Measurements from ENCODE around the gene CACHD1. TPM values are rescaled to one million over a fixed set of nuclear protein-coding genes. Genes with fewer than 3 reads are reported as not detected.
A peak's percentile ranks its signal among the peaks of the same experiment; 100 is the strongest.

The CACHD1 gene
- total RNA-seq, 1 experiment from 2014 or later: 16.6 TPM

GRCh38 chr1:64686828-64687724 is 217.1 kb downstream of the CACHD1 start:
- Histone ChIP-seq H3K27me3 (replicated peaks; ENCODE audit: control insufficient read depth, insufficient read depth, low read length) (no peaks in the 10 kb centered on the region), H3K9me3 (no peaks in the 10 kb centered on the region), H3K4me3 (ENCODE audit: low read depth, low read length) (no peak overlapping the region), H3K36me3 (ENCODE audit: control insufficient read depth, insufficient read depth, low read length) (no peaks in the 10 kb centered on the region), H3K4me1 (no peaks in the 10 kb centered on the region)
- CTCF ChIA-PET: no interaction called here
- Mint-ChIP-seq H3K4me3 (ENCODE audit: unreplicated experiment) (no peak overlapping the region), H3K36me3 (ENCODE audit: insufficient read depth, unreplicated experiment) (peaks cover 8% of the 10 kb centered on the region), H3K9me3 (ENCODE audit: unreplicated experiment) (no peaks in the 10 kb centered on the region), H3K27me3 (ENCODE audit: insufficient read depth, unreplicated experiment) (no peaks in the 10 kb centered on the region), H3K4me1 (ENCODE audit: low read depth, unreplicated experiment) (no peaks in the 10 kb centered on the region), H3K27ac (ENCODE audit: unreplicated experiment) (no peak overlapping the region)
- BruUV-seq (replicated peaks): no TSS peak
- TF ChIP-seq CTCF (IDR thresholded peaks at IDR 0.05; ENCODE audit: insufficient read depth in 1 of 2, low read depth in 1 of 2, low read length in 1 of 2, severe bottlenecking in 1 of 2, unreplicated experiment in 1 of 2): peak; percentile 58 to 66
- POLR2A ChIA-PET: no interaction called here
- intact Hi-C loops (cut with micrococcal nuclease; ENCODE audit: unreplicated experiment): loop anchor here (1.0 kb wide), 1 partner anchor 137 kb away; no protein-coding TSS in a partner anchor
- DNase-seq: peak in 1 of 2 experiments; percentile 29

- no peaks in the 10 kb centered on the region for H3K9me3 Mint-ChIP-seq (ENCODE audit: unreplicated experiment)
- no peak for TF ChIP-seq CTCF (IDR thresholded peaks at IDR 0.05; ENCODE audit: insufficient read depth in 1 of 2, low read depth in 1 of 2, low read length in 1 of 2, severe bottlenecking in 1 of 2, unreplicated experiment in 1 of 2)
- H3K4me3 ChIP-seq (ENCODE audit: low read depth, low read length): no peak overlapping the region
- no peaks in the 10 kb centered on the region for H3K4me1 ChIP-seq
- no TSS peak for BruUV-seq (replicated peaks)
- no peaks in the 10 kb centered on the region for H3K27me3 Mint-ChIP-seq (ENCODE audit: insufficient read depth, unreplicated experiment)
- no peak overlapping the region for H3K4me3 Mint-ChIP-seq (ENCODE audit: unreplicated experiment)
- ChIA-PET POLR2A (no interaction called here), CTCF (no interaction called here)
- H3K9me3 ChIP-seq: no peaks in the 10 kb centered on the region
- DNase-seq: no peak
- H3K27me3 ChIP-seq (replicated peaks; ENCODE audit: control insufficient read depth, insufficient read depth, low read length): no peaks in the 10 kb centered on the region
- intact Hi-C loops (cut with micrococcal nuclease; ENCODE audit: unreplicated experiment): no loop called here
- no peak overlapping the region for H3K27ac Mint-ChIP-seq (ENCODE audit: unreplicated experiment)
- peaks cover 4% of the 10 kb centered on the region for H3K36me3 Mint-ChIP-seq (ENCODE audit: insufficient read depth, unreplicated experiment)
- H3K36me3 ChIP-seq (ENCODE audit: control insufficient read depth, insufficient read depth, low read length): no peaks in the 10 kb centered on the region
- no peaks in the 10 kb centered on the region for H3K4me1 Mint-ChIP-seq (ENCODE audit: low read depth, unreplicated experiment)
These were observed 217.9 kb downstream of the CACHD1 start for GRCh38 chr1:64687725-64688327.

DNA sequence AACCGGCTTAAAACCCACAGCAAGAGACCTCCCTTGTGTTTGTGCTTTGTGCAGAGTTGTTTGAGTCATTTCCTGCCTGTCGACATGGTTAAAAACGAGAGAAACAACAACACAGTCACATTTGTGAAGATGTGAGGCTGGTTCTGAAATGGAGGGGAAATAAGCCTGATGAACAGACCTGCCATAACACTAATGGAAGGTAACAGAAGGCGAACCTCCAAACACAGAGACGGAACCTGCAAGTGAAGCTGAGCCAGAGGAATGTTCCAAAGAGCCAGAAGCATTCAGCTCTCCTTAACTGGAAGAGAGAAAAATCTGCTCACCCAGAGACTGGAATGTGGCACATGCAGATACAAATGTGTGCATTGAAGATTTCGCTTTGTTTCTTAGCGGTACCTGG is 221.7 kb downstream of the CACHD1 start:
- DNase-seq: no peak
- no TSS peak for BruUV-seq (replicated peaks)
- Mint-ChIP-seq H3K27me3 (ENCODE audit: insufficient read depth, unreplicated experiment) (no peaks in the 10 kb centered on the region), H3K4me1 (ENCODE audit: low read depth, unreplicated experiment) (no peaks in the 10 kb centered on the region), H3K27ac (ENCODE audit: unreplicated experiment) (no peak overlapping the region), H3K4me3 (ENCODE audit: unreplicated experiment) (no peak overlapping the region), H3K9me3 (ENCODE audit: unreplicated experiment) (no peaks in the 10 kb centered on the region), H3K36me3 (ENCODE audit: insufficient read depth, unreplicated experiment) (peaks cover 4% of the 10 kb centered on the region)
- Histone ChIP-seq H3K9me3 (no peaks in the 10 kb centered on the region), H3K36me3 (ENCODE audit: control insufficient read depth, insufficient read depth, low read length) (no peaks in the 10 kb centered on the region), H3K4me1 (no peaks in the 10 kb centered on the region), H3K4me3 (ENCODE audit: low read depth, low read length) (no peak overlapping the region), H3K27me3 (replicated peaks; ENCODE audit: control insufficient read depth, insufficient read depth, low read length) (no peaks in the 10 kb centered on the region)
- ChIA-PET POLR2A (no interaction called here), CTCF (no interaction called here)
- no peak for TF ChIP-seq CTCF (IDR thresholded peaks at IDR 0.05; ENCODE audit: insufficient read depth in 1 of 2, low read depth in 1 of 2, low read length in 1 of 2, severe bottlenecking in 1 of 2, unreplicated experiment in 1 of 2)
- intact Hi-C loops (cut with micrococcal nuclease; ENCODE audit: unreplicated experiment): no loop called here
